SU-DHL-6 (cell line): ENCODE measurements around the gene BAX.

ENCODE experiments used
- CTCF ChIP-seq: fragments of 200-600 bp; sonication (generic); IDR thresholded peaks from one replicate; pipeline ENCODE4 v1.5.1; 2017; ENCODE audit warnings: antibody characterized with exemption, mild to moderate bottlenecking, low read length, moderate library complexity; ENCODE audit not compliant: insufficient read depth, poor library complexity, severe bottlenecking
- EZH2phosphoT487 ChIP-seq: fragments of 200-600 bp; sonication (generic), shearing (Covaris generic); conservative IDR thresholded peaks from 2 replicates; pipeline ENCODE4 v1.6.1; 2018; ENCODE audit warnings: mild to moderate bottlenecking, antibody characterized with exemption, low read length, moderate library complexity, mixed read lengths

- TF ChIP-seq CTCF: no peak
- no peak for TF ChIP-seq EZH2phosphoT487
These were observed 583 bp upstream of the BAX start for GRCh38 chr19:48953990-48954594.
